Measurements from ENCODE around the gene CIC.

DNA sequence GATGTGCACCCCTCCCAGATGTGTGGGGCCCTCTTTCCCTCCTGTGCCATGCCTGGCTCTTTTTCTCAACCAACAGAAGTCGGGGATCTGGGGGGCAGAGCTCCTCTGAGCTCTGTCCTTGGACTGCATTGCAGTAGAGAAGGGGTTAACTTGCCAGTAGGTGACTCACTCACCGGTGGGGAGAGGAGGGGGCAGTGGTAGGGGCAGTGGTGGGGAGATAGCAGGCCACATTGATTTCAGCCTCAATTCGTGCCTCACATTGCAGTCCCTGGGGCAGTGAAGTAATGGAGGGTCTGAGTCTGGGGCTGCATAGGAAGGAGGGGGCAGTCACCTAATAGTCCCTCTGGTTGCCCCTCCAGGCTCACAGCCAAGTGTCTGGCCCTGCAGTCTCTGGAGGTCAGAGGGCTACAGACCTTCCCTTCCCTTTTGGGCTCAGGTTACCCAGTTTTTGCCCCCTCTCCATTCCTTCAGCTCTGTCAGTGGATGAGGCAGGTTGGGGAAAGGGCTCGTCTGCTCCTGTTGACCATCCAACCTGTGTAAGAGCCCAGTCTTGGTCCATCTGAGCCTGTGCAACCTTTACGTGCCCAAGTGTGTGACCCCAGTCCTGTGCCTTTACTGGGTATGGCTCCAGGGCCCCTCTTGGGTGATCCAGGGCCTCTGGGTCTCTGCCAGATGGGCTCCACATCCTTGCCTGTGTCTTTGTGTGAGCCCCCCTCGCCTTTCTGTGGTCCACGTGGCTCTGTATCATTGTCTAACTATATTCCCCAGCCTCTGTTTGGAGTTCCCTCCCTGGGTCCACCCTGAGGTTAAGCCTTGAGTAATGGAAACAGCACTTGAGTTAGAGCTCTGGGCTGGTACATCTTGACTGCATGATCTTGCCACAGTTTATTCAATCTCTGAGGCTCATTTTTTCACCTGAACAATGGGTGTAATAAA lies 13.0 kb downstream of the CIC start:
- TF ChIP-seq, protein P1, sequence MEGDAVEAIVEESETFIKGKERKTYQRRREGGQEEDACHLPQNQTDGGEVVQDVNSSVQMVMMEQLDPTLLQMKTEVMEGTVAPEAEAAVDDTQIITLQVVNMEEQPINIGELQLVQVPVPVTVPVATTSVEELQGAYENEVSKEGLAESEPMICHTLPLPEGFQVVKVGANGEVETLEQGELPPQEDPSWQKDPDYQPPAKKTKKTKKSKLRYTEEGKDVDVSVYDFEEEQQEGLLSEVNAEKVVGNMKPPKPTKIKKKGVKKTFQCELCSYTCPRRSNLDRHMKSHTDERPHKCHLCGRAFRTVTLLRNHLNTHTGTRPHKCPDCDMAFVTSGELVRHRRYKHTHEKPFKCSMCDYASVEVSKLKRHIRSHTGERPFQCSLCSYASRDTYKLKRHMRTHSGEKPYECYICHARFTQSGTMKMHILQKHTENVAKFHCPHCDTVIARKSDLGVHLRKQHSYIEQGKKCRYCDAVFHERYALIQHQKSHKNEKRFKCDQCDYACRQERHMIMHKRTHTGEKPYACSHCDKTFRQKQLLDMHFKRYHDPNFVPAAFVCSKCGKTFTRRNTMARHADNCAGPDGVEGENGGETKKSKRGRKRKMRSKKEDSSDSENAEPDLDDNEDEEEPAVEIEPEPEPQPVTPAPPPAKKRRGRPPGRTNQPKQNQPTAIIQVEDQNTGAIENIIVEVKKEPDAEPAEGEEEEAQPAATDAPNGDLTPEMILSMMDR (IDR thresholded peaks at IDR 0.05; ENCODE audit: low read depth, low read length), result no peak
- TF ChIP-seq EZH2phosphoT487 (IDR thresholded peaks at IDR 0.05; ENCODE audit: low read depth), result no peak

Data from OCI-LY3 (cell line).